Adipose tissue (tissue), 3 donors: ENCODE results near the gene DEDD. TPM values are rescaled to one million over a fixed set of nuclear protein-coding genes. Genes with fewer than 3 reads are reported as not detected.
"Not testable (repeated sequence)": the region's sequence is repeated elsewhere in the genome, so short reads cannot be mapped to it uniquely, and the experiment has no call there.

Experiments
- H3K27ac ChIP-seq: one replicate; pipeline ENCODE4 v1.5.1; 2013; ENCODE audit warnings: low read depth, low read length
- WGBS, 3 donors: extraction: QIAGEN DNeasy Blood & Tissue Kit; methylation state at CpG; one replicate each; pipeline ENCODE4 v1.1.7; 2013; 5-methylcytosine and 5-hydroxymethylcytosine counted together
- polyA plus RNA-seq, 3 donors: library from polyadenylated mRNA; stranded (reverse); fragments of 200-250 nt; gene quantifications; one replicate each; pipeline ENCODE4 v1.2.3, GENCODE V29; 2013
- donor health status: healthy with polysubstance abuse.
- donor health status: Bipolar disorder and iron deficiency.
- donor health status: healthy.

DEDD gene
- polyA plus RNA-seq, 3 donors = 17.4 to 46.3 (median 29.7) TPM

GRCh38 chr1:161137881-161138280, 5.4 kb upstream of the DEDD start:
- WGBS, 3 donors = 64 to 84% (median 67%) methylated on average over 3 of the region's 3 CpGs
- H3K27ac ChIP-seq = no peak overlapping the region

- H3K27ac ChIP-seq = peak overlapping the region; percentile 90
- 2 to 7% (median 5%) methylated on average over 11 of the region's 11 CpGs for WGBS, 3 donors
These were observed 813 bp upstream of the DEDD start for GRCh38 chr1:161133220-161133740.

GRCh38 chr1:161131523-161132409, 701 bp downstream of the DEDD start:
- WGBS, 3 donors = 3 to 5% (median 5%) methylated on average over 22 of the region's 22 CpGs
- H3K27ac ChIP-seq = peak overlapping the region; percentile 90

- WGBS, 3 donors = 33 to 52% (median 42%) methylated on average over 1 of the region's 1 CpG
- H3K27ac ChIP-seq = no peak overlapping the region
These were observed 2.2 kb downstream of the DEDD start for GRCh38 chr1:161130266-161130665.

GRCh38 chr1:161128591-161129420, 3.7 kb downstream of the DEDD start:
- WGBS, 3 donors = 82 to 98% (median 89%) methylated on average over 4 of the region's 4 CpGs
- H3K27ac ChIP-seq = no peak overlapping the region

- 67 to 92% (median 74%) methylated on average over 2 of the region's 2 CpGs for WGBS, 3 donors
- no peak overlapping the region for H3K27ac ChIP-seq
These were observed 4.8 kb downstream of the DEDD start for GRCh38 chr1:161127649-161128048.

GRCh38 chr1:161122967-161123366, 9.5 kb downstream of the DEDD start:
- no peak overlapping the region for H3K27ac ChIP-seq
- WGBS, 3 donors = 83 to 87% (median 85%) methylated on average over 6 of the region's 6 CpGs

GRCh38 chr1:161121834-161122233, 10.6 kb downstream of the DEDD start:
- H3K27ac ChIP-seq = no peak overlapping the region
- WGBS, 3 donors = 54 to 86% (median 69%) methylated on average over 4 of the region's 4 CpGs

- H3K27ac ChIP-seq = no peak overlapping the region
- WGBS, 3 donors = 80 to 91% (median 81%) methylated on average over 3 of the region's 3 CpGs
These were observed 11.3 kb downstream of the DEDD start for GRCh38 chr1:161121042-161121650.

GRCh38 chr1:161119092-161119903, 13.2 kb downstream of the DEDD start:
- WGBS, 3 donors = 17 to 46% (median 42%) methylated on average over 10 of the region's 10 CpGs
- peak overlapping the region; percentile 48 for H3K27ac ChIP-seq

- WGBS, 3 donors = 0 to 1% (median 0%) methylated on average over 58 of the region's 58 CpGs
- H3K27ac ChIP-seq = peak within 1 kb of the TSS; percentile 48
These were observed 14.5 kb downstream of the DEDD start, which contains the start of the genes NIT1 and PFDN2 for GRCh38 chr1:161117759-161118581. Gene NIT1 (plus strand): TSS chr1:161118105. CDS start chr1:161118177, 72 bp downstream. Gene PFDN2 (minus strand): TSS chr1:161118037. CDS start chr1:161118026, 11 bp downstream.

GRCh38 chr1:161115961-161116360, 16.5 kb downstream of the DEDD start:
- 87 to 92% (median 89%) methylated on average over 6 of the region's 6 CpGs for WGBS, 3 donors
- not testable (repeated sequence) for H3K27ac ChIP-seq

GRCh38 chr1:161115132-161115711, 17.2 kb downstream of the DEDD start:
- 84 to 89% (median 88%) methylated on average over 12 of the region's 12 CpGs for WGBS, 3 donors
- H3K27ac ChIP-seq = no peak overlapping the region

GRCh38 chr1:161114556-161114955, 17.9 kb downstream of the DEDD start:
- H3K27ac ChIP-seq = no peak overlapping the region
- 74 to 78% (median 75%) methylated on average over 2 of the region's 2 CpGs for WGBS, 3 donors

GRCh38 chr1:161113915-161114314, 18.6 kb downstream of the DEDD start:
- WGBS, 3 donors = 60 to 68% (median 64%) methylated on average over 1 of the region's 1 CpG

GRCh38 chr1:161111527-161111926, 20.9 kb downstream of the DEDD start:
- H3K27ac ChIP-seq = no peak overlapping the region
- 58 to 94% (median 70%) methylated on average over 2 of the region's 2 CpGs for WGBS, 3 donors

More at GRCh38 chr1:161113915-161114314, 18.6 kb downstream of the DEDD start:
- no peak overlapping the region for H3K27ac ChIP-seq
